Measurements from ENCODE around the gene CPNE8.

Gene CPNE8

DNA sequence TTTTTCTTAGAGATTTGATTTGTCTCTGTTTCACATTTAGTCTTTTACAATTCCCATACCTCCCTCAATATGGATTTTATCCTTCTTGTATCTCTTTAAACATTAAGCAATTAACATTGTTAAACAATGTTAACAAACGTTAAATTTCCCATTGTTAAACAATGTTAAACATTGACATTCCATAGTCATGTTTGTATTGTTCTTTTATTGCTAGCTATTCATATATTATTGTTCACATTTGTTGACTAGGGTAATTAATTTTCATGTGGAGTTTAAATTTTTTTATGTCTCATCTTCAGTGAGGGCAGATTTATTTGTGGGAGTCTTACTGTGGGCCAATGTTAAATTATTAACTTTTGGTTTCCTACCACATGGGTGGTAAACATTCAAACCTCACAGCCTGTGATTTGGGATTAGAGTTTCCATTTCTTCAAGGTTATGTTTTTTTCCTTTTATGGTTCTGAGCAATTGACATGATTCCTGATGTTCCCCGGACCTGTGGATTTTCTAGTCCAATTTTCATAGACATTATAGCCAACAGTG, 294.5 kb downstream of the CPNE8 start:
- DNase-seq, result no peak

DNA sequence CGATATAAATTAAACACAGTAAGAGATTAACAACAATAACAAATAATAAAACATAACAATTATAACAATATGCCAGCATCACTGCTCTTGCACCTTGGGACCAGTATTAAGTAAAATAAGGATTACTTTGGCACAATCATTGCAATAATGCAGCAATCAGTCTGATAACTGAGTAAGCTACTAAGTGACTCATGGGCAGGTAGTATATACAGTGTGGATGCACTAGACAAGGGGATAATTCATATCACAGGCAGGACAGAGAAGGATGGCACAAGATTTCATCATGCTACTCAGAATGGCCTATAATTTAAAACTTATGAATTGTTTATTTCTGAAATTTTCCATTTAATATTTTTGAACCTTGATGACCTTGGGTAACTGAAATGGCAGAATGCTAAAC, 298.1 kb downstream of the CPNE8 start:
- no peak for DNase-seq
